NCI-H345 treated with DMSO at 0.1 percent for 48 hours (cell line): ENCODE measurements around the gene CMTM5.
"Not testable (repeated sequence)": the region's sequence is repeated elsewhere in the genome, so short reads cannot be mapped to it uniquely, and the experiment has no call there.

Source experiments
- DNase-seq: peaks from one replicate; lab custom pipeline; 2025; ENCODE audit not compliant: unreplicated experiment; lab: John Stamatoyannopoulos, UW

The CMTM5 gene

GRCh38 chr14:23398348-23398747 lies 21.5 kb downstream of the CMTM5 start:
- DNase-seq, result peak; percentile 32

GRCh38 chr14:23399136-23399535 lies 22.3 kb downstream of the CMTM5 start:
- DNase-seq, result no peak

- no peak for DNase-seq
These were observed 22.7 kb downstream of the CMTM5 start for GRCh38 chr14:23399591-23399990.

- DNase-seq, result not testable (repeated sequence)
These were observed 23.8 kb downstream of the CMTM5 start for GRCh38 chr14:23400496-23401149.

DNA sequence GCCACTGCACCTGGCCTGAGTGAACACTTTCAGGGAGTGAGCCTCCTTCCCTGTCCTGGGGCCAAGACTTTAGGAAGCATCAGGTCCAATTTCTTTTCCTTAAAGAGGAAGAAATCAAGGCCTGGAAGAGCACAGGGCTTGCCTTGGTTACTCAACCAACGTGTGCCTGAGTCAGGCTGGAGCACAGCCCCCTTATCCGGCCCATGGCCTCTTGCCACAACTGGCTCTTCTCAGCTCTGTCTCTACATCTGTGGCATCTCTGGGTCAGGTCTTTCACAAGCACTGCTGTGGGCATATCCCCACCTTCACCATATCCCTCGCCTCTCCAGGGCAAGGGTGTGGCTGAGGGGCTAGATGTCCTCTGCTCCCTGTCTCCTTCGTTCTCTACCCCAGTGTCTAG lies 24.4 kb downstream of the CMTM5 start:
- DNase-seq, result no peak

DNA sequence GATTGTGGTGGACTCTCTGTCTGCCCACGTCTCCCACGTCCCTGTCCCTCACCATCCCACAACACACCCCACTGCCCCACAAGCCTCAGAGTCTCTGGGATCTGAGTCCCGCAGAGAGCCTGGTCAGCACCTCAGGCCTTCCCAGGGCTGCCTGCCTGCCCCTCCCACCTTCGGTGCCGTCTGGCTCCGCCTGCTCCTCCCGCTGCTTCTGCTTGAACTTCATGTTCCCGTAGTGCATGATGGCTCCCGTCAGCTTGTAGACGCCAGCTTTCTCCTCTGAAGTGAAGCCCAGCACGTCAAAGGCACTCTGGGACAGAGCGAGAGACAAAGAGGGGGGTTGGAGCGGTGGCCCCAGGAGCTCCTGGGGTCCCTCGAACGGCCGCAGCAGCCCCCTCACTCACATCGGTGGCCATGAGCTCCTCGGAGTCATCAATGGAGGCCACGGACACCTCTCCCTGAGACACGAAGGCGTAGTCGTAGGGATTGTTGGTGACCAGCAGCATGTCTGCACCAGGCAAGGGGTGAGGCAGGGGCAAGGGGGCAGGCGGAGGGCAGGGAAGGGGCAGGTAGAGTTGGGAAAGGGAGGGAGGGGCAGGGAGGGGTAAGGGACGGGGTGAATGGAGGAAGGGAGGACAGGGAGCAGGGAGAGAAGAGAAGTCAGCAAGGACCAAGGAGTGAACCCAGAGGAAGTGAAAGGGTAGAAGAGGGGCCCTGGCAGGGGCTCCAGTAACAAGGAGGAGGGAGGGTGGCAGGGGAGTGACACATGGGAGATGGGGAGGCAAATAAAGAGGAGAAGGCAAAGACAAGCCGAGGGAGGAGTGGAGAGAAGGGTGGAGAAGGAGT lies 25.7 kb downstream of the CMTM5 start:
- DNase-seq, result no peak

DNA sequence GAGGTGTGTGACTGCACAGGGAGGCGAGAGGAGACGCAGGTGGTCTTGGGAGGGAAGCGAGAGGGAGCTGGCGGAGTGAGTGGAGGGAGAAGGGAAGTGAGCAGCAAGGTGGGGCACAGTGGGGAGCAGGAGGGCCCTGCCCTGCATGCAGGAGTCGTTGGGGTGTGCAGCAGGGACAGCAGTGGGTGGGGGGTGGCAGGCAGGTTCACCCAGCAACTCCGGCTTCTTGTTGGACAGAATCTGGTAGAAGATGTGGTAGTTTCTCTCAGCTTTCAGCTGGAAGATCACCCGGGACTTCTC lies 26.2 kb downstream of the CMTM5 start:
- no peak for DNase-seq

DNA sequence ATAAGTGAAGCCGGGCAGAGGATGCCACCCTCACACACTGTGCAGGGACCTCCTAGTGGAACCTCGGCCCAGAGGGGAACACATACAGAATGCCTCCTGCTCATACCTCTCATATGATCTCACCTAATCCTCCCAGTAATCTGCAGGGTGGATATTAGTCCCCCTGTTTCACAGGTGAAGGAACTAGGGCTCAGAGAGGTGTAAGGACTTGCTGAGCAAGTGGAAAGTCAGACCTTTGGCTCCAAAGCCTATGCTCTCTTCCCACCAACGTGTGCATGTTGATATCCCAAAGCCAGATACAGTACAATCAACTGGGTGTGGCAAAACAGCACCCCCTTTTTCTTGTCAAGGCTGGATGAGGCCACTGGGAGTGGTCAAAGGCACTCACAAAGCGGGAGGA lies 27.1 kb downstream of the CMTM5 start:
- no peak for DNase-seq

GRCh38 chr14:23404331-23404900 lies 27.6 kb downstream of the CMTM5 start:
- no peak for DNase-seq

DNA sequence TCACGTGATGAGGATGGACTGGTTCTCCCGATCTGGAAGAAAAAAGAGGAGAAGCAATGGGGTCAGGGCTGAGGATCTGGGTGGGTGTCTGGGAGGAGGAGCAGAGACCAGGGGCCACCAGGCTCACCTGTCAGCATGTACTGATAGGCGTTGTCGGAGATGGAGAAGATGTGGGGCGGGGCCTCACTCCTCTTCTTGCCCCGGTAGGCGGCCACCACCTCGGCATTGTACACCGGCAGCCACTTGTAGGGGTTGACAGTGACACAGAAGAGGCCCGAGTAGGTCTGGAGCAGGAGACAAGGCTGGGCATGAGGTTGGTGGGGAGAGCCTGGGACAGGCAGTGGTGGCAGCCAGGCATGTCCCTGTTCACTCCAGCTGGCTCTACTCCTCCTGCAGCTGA lies 28.2 kb downstream of the CMTM5 start:
- DNase-seq, result no peak

GRCh38 chr14:23405516-23406025 lies 28.7 kb downstream of the CMTM5 start:
- no peak for DNase-seq

GRCh38 chr14:23406244-23406643 lies 29.4 kb downstream of the CMTM5 start:
- no peak for DNase-seq

DNA sequence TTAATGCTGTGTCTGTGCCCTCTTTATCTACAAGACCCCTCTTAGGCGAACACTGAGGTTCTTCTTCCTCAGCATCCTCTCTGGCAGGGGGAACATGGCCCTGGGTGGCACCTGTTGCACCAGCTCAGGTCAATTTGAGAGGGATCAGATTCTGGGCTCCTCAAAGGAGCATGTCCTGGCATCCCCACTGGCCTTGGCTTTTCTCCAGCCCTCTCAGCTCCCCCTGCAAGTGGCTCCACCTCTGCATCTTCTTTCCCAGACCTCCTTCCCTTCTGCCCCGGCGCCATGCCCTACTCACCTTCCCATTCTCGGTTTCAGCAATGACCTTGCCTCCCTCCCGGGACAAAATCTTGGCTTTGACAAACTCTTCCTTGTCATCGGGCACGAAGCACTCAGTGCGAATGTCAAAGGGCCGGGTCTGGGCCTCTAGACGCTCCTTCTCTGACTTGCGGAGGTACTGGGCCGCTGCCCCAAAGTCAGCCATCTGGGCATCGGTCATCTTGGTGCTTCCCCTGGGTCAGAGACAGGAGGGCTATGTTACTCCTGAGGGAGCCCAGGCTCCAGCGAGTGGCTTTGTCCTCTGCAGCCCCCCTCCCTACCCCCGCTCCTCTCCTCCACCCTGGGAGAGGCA lies 30.0 kb downstream of the CMTM5 start:
- no peak for DNase-seq

DNA sequence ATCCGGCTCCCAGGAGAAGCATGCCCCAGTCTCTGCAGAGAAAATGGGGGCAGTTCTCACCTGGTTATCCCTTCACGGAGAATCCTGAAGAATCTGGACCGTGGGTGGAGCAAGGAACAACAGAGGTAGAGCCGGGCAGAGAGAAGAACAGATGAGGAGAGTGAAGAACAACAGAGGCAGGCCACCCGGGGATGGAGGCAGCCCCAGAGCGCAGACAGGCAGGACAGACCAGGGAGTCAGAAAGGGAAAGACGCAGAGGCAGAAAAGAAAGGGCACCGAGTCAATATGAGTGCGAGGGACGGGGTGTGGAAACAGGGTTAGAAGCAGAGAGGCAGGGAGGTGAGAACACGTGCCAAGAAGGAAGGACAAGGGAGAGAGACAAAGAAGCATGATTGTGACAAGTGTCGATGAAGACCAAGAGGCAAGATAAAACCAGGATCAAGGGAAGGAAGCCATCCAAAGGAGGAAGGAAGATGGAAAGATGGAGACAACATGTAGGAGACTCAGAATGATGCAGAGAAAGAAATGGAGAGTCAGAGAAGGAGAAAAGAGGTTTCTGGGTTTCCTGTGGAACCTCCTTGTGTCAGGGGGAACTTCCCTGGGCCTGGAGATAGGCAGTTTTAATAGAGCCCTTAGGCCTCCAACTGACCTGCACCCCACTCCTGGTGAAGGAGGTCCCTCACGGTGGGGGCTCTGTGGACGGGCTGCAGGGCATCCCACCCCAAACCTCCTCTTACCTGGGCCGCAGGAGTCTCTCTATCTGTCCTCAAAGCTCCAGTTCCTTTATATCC lies 30.9 kb downstream of the CMTM5 start, which contains the start of gene MYH6:
Gene MYH6 (minus strand): TSS at position 758 of the 791 bp plus-strand sequence. CDS start 1,050 bp downstream, outside the sequence.
- DNase-seq, result no peak

DNA sequence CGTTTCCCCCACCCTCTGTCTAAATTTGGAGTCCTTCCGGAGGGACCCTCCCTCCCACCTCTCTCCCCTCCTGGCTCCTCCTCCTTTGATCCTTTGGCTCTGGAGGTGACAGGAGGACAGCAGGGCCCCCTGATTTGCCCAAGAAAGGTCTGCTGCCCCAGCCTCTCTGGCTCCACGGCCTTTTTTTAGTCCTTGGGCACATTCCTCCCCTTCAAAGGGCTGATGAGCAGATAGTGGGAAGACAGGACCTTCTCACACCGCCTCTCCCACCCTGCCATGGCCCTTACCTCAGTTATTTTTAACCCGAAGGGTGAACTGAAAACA lies 31.4 kb downstream of the CMTM5 start:
- no peak for DNase-seq

GRCh38 chr14:23409475-23409874 lies 32.6 kb downstream of the CMTM5 start:
- DNase-seq, result no peak

DNA sequence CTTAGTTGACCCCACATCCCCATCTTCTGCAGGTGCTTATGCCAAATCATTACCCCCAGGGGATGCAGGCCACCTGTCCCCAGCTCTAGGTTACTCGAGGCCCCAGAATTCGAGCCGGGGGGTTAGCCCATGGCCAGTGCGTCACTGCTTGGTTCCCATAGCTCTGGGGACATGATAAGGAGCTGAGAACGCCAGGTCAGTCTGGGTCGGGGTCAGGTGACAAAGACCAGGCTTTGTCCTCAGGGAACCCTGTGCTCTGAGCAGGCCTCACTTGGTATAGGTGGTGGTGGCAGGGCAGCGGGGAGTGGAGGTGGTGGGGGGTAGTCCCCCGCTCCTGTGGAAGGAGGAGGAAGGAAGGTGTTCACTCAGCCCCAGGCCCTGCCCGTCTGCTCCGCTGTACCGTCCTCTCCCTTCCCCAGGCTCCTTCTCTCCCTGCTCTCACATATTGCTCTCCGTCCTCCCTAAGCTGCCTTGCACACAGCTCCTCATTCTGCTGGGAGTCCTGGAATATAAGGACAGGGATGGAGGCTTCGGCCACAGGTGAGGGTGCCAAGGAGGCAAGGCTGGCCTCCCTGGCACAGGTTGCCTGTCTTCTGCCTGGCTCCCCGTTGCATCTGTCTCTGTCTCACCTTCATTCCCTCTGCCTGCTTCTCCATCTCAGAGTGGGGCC lies 33.3 kb downstream of the CMTM5 start:
- no peak for DNase-seq

- DNase-seq, result no peak
These were observed 35.0 kb downstream of the CMTM5 start for GRCh38 chr14:23411563-23412525.

- DNase-seq, result no peak
These were observed 36.8 kb downstream of the CMTM5 start for GRCh38 chr14:23413681-23414080.
